Measurements from ENCODE around the gene WWOX.

GRCh38 chr16:78995441-78995840, 896.0 kb downstream of the WWOX start:
- TF ChIP-seq CTCF (IDR thresholded peaks at IDR 0.05) (no peak), POLR2A (IDR thresholded peaks at IDR 0.05) (no peak)

All from right lobe of liver (tissue), 4 donors.